HEK293 (cell line): ENCODE measurements around the gene RASSF10.

ENCODE experiments used
- CTCF ChIP-seq: fragments of 450-650 bp; formaldehyde crosslinking; IDR thresholded peaks from 2 replicates; pipeline ENCODE4 v1.5.1; 2016; ENCODE audit warnings: missing biosample characterization, missing genetic modification characterization
- YY2 ChIP-seq: fragments of 450-650 bp; formaldehyde crosslinking; IDR thresholded peaks from 2 replicates; pipeline ENCODE4 v1.5.1; 2016; ENCODE audit warnings: missing biosample characterization, missing genetic modification characterization
- ZSCAN4 ChIP-seq: fragments of 450-650 bp; formaldehyde crosslinking; IDR thresholded peaks from 2 replicates; pipeline ENCODE4 v1.5.1; 2017; ENCODE audit warnings: missing biosample characterization, missing genetic modification characterization

GRCh38 chr11:12990162-12990480 is 19.0 kb upstream of the RASSF10 start:
- TF ChIP-seq CTCF (tag by site-specific recombination) (no peak), YY2 (no peak), ZSCAN4 (tag by site-specific recombination) (no peak)
